CD4-positive, alpha-beta T cell treated with Interleukin-6 at 100 ng/mL for 8 hours (primary cell): ENCODE data around the gene SEC16B.
"Not testable (repeated sequence)": the region's sequence is repeated elsewhere in the genome, so short reads cannot be mapped to it uniquely, and the experiment has no call there.

Source experiments
- DNase-seq: peaks from one replicate; pipeline ENCODE4 v3.0.0-alpha.2; 2020; ENCODE audit warnings: mixed read lengths, low spot score

SEC16B gene

DNA sequence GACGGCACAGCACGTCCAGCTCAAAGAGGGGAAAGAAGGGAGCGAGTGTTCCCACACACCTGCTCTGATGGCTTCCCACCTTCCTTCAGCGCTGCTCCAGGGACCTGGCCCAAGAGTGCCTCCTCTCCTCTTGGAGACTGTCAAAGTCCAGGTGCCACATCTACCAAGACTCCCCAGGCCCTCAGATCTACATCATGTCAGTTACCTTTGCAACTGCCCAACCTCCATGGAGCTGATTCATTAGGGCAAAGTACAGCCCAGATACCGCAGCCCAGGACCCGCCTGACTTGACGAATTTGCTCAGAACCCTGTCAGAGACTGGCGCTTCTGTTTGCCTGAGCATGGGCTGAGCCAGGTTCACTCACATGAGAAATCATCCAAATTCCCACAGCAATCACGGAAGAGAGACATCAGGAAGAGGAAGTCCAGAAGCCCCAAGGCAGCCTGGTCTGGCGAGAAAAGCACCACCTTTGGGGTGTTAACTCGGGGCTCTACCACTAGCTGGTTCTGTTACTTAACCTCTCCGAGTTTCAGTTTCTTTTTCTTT, at the start of gene SEC16B:
Gene SEC16B, minus strand, starts transcription at position 234 of the 547 bp plus-strand sequence. CDS start 2,077 bp downstream, outside the sequence.
- no peak for DNase-seq

DNA sequence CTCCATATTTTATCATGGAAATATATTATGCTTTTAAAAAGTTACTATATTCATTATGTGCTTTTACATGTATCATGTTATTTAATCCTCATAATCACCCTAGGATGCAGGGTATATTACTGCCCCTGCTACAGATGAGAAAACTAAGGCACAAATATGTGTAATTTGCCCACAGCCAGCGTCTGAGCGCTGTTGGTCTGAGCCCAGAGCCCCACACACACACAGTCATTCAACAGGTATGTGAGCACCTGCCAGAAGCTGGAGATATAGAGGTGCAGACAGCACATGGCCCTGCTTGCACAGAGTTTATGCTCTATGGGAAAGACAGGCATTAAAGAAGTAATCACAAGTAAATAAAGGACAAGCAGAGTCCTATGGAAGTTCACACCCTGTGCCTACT, 49.8 kb upstream of the SEC16B start:
- DNase-seq: no peak

GRCh38 chr1:178019208-178019607, 49.4 kb upstream of the SEC16B start:
- DNase-seq: no peak

GRCh38 chr1:178017517-178017916, 47.7 kb upstream of the SEC16B start:
- DNase-seq: no peak

GRCh38 chr1:178011864-178012503, 42.1 kb upstream of the SEC16B start:
- DNase-seq: no peak

GRCh38 chr1:178011465-178011828, 41.6 kb upstream of the SEC16B start:
- no peak for DNase-seq

DNA sequence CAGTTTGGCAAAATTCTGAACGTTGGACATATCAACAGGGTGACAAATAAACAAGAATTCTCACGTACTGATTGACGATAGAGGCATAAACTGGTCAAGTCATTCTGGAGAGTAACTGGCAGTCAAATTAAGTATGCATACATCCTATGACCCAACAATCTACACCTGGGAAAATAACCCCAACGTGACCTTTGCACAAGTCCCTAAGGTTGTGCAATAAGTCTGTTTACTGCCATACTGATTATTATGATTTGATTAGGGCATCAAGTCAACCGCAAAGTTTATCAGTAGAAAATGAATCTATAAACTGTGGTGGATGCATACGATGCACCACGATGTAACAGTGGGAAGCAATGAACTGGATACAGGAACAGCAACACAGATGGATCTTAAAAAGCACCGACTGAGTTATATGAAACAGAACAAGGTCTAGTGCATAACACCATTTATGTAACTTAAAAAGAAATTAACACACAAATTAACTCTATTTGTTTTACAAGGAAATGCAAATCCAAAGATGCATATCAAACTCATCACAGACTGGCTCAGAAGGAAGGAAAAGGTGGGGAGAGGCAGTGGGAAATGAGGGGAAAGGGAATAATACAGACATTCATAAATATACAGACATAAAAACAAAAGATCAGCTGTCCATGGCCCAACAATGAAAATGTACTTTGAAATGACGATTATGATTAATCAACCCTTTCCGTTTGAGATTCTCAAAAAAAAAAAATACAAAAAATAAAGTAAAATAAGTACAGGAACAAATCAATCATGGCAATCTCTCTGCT, 41.0 kb upstream of the SEC16B start:
- no peak for DNase-seq

DNA sequence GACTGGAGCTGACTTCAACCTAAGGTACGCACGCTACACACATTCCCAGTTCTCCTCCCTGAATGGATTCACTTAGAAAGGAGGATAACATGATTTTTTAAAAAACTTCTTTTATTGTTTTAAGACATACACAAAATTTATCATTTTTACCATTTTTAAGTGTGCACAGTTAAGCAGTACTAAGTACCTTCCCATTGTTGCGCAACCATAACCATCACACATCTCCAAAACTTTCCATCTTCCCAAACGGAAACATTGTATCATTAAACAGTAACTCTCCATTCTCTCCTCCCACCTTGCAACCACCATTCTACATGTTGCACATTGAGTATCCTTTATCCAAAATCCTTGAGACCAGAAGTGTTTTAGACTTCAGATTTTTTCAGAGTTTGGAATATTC, 36.2 kb upstream of the SEC16B start:
- DNase-seq: no peak

- DNase-seq: no peak
These were observed 35.6 kb upstream of the SEC16B start for GRCh38 chr1:178005450-178005849.

DNA sequence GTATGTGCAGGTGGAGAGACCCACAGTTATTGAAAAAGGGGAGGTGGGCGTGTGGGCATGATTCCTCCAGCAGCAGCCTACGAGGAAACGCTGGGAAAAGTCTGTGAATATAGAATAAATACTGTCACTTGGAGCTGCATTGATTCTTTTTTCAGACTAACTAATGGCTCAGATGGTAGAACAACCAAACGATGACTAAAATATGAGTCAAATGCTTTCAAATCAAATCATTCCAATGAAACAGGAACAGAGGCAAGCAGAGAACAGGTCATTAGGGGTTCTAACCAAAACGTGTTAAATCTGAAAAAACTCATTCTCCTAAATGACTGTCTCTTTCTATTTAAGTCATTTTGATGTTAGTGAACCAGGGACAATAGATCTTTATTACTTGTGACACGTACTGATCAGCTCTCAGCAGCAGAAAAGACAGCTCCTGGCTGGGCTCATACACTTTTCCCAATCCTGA, 35.1 kb upstream of the SEC16B start:
- no peak for DNase-seq

GRCh38 chr1:177998696-177999631, 29.1 kb upstream of the SEC16B start:
- no peak for DNase-seq

DNA sequence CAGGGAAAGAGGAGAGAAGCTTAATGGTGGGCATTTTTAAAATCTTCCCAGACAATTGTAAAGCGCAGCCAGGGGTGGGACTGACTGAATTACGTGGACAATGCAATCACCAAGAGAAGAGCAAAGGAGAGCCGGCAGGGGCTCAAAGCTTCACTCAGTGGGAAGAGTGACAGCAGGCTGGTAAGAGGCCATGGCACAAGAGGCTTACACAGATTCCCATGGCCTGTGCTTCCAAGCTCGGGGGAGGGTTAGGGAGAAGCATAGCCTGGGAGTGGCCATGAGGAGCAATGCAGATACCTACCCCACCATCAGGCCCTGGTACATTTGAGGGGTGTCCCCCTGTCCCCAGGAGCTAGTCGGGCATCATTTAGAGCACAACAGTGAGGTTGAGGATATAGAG, 27.1 kb upstream of the SEC16B start:
- DNase-seq: no peak

GRCh38 chr1:177995369-177995768, 25.5 kb upstream of the SEC16B start:
- DNase-seq: no peak

- DNase-seq: not testable (repeated sequence)
These were observed 16.4 kb upstream of the SEC16B start for GRCh38 chr1:177986281-177986680.

DNA sequence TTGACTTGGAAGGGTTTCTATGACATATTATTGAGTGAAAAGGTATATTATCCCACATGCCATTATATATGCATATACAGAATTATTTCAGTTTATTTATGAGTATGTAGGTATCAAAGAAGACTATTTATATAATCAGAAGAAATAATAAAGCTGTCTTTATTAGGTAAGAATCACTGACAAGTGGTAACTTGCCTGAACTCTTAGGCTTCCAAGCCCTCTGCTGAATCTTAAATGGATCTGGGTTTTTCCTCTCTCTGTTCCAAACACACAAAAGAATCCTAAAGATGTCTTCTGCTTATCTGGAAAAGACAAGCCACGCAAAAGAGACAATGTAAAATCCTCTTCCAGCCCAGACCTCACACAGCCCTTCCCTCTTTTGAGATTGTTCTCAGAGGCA, 14.9 kb upstream of the SEC16B start:
- DNase-seq: no peak

GRCh38 chr1:177984136-177984525, 14.3 kb upstream of the SEC16B start:
- DNase-seq: no peak

DNA sequence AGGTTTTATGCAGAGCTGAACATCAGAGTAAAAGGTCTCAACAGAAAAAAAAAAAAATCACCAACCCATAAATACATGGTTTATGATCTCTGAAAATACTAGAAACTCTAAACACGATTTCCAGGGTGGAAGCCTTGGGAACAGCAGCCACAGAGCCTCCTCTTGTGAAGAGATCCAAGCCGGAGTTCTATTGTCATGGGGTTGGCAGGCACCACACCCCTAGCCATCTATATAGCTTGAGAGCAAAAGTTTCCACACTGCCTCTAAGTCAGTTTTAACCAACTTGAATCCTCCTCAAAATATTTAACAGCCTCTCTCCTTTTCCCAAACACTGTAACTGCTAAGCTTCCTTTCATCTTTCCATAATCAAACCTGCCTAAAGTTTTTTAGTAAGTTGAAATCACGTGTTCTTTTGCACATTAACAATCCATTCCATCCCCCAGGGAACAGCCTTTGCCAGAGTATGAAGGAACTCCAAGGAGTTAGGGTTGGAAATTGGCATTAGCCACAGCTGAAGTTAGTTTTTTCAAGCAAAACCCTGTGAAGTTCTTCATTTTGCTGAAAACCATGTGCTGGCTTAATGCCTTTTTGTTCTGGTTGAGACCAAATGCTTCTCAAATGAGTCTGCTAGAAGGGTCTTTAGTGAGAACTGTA, 13.8 kb upstream of the SEC16B start:
- DNase-seq: no peak

DNA sequence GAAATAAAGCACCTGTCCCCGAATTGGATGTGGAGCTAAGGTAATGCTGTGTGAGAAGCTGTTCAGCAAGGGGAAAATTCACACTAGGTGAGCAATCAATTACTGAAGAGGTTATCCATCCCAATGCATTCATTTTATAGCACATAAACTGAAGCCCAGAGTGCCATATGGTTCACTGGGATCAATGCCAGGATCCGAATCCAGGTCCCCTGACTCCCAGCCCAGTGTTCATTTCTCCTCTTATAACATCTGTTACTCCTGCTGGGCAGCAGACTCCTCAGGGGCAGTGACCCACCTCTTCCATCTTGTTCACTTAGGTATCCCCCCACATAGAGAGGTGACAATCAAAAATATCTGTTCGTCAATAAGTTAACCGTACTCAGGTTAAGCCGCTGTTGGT, 13.2 kb upstream of the SEC16B start:
- no peak for DNase-seq

DNA sequence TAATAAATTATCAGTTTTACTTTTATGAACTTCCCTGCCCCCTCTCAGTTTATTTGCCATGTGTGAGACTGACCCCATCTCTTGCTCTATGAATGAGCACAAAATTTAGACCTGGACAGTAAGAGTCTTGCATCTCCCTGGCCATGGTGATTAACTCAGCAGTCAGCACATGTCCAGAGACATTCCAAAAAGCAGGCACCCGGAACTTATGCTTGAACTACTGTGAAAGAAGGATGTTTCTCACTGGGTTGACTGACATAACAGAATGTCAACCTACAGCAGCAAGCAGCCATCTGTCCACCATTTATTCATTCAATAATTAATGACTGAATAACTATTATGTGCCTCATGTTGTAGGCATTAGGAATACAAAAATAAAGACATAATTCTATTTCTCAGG, 11.3 kb upstream of the SEC16B start:
- no peak for DNase-seq

- DNase-seq: no peak
These were observed 9.4 kb upstream of the SEC16B start for GRCh38 chr1:177979272-177979671.

DNA sequence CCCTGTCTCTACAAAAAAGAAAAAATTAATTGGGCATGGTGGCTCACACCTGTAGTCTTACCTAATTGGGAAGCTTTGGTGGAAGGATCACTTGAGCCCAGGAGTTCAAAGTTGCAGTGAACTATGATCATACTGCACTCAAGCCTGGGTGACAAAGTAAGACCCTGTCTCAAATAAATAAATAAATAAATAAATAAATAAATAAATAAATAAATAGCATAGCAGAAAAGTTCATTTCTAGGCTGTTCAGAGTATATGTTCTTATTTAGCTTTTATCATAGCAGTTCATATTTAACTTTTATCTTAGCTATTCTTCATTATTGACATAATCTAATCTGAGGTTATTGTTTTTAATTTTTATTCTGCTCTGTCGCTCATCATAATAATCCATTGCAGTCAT, 8.7 kb upstream of the SEC16B start:
- DNase-seq: no peak

GRCh38 chr1:177977141-177977540, 7.3 kb upstream of the SEC16B start:
- no peak for DNase-seq
